Mammary epithelial cell (primary cell): ENCODE results near the gene SMYD3.

Source experiments
- EZH2 ChIP-seq: IDR thresholded peaks from 2 replicates; pipeline ENCODE4 v1.6.1; 2012; ENCODE audit warnings: low read length, inconsistent platforms, borderline replicate concordance
- TF ChIP-seq, protein P1 (sequence below), 2 donors: IDR thresholded peaks in 1 of 2; conservative IDR thresholded peaks in 1 of 2; 2 replicates each; pipeline ENCODE4 v1.5.1; 2011 to 2012; ENCODE audit warnings: inconsistent platforms in 2 of 2, low read length in 2 of 2, mild to moderate bottlenecking in 2 of 2, control low read depth in 1 of 2, low read depth in 1 of 2; ENCODE audit not compliant: insufficient read depth in 1 of 2; ENCODE audit errors: extremely low read depth in 1 of 2

GRCh38 chr1:245873883-245874671, 633.0 kb downstream of the SMYD3 start:
- TF ChIP-seq, protein P1, sequence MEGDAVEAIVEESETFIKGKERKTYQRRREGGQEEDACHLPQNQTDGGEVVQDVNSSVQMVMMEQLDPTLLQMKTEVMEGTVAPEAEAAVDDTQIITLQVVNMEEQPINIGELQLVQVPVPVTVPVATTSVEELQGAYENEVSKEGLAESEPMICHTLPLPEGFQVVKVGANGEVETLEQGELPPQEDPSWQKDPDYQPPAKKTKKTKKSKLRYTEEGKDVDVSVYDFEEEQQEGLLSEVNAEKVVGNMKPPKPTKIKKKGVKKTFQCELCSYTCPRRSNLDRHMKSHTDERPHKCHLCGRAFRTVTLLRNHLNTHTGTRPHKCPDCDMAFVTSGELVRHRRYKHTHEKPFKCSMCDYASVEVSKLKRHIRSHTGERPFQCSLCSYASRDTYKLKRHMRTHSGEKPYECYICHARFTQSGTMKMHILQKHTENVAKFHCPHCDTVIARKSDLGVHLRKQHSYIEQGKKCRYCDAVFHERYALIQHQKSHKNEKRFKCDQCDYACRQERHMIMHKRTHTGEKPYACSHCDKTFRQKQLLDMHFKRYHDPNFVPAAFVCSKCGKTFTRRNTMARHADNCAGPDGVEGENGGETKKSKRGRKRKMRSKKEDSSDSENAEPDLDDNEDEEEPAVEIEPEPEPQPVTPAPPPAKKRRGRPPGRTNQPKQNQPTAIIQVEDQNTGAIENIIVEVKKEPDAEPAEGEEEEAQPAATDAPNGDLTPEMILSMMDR (conservative IDR thresholded peaks at IDR 0.05 in 1 of 2, IDR thresholded peaks at IDR 0.05 in 1 of 2; ENCODE audit: extremely low read depth in 1 of 2, insufficient read depth in 1 of 2, low read depth in 1 of 2, low read length in 2 of 2), result no peak
- no peak for TF ChIP-seq EZH2
